Neural cell (in vitro differentiated cells): ENCODE data around the gene ARHGEF12. TPM values are rescaled to one million over a fixed set of nuclear protein-coding genes. Genes with fewer than 3 reads are reported as not detected.

Source experiments
- H2AFZ ChIP-seq: fragments of 200-600, 300-800 bp; sonication (generic), shearing (Covaris generic); 2 replicates; pipeline ENCODE4 v1.6.0; 2014; ENCODE audit warnings: low read depth, mild to moderate bottlenecking, antibody characterized with exemption, low read length, moderate library complexity
- H3F3A ChIP-seq: fragments of 200-600 bp; shearing (Covaris generic); 2 replicates; pipeline ENCODE4 v1.6.1; 2016; ENCODE audit warnings: mild to moderate bottlenecking, moderate library complexity, mixed read lengths, antibody characterized with exemption, low read length; ENCODE audit not compliant: insufficient read depth, poor library complexity, severe bottlenecking
- H3K27ac ChIP-seq: fragments of 200-600, 300-800 bp; sonication (generic), shearing (Covaris generic); 2 replicates; pipeline ENCODE4 v1.5.1; 2014; ENCODE audit warnings: mild to moderate bottlenecking, low read length, moderate library complexity
- H3K27me3 ChIP-seq: fragments of 300-800, 200-600 bp; sonication (generic), shearing (Covaris generic); 2 replicates; pipeline ENCODE4 v1.6.0; 2014; ENCODE audit warnings: mild to moderate bottlenecking, low read depth, low read length, moderate library complexity; ENCODE audit not compliant: insufficient read depth
- H3K36me3 ChIP-seq: fragments of 300-800, 200-600 bp; sonication (generic), shearing (Covaris generic); 2 replicates; pipeline ENCODE4 v1.5.1; 2014; ENCODE audit warnings: mild to moderate bottlenecking, antibody characterized with exemption, low read length, moderate library complexity; ENCODE audit not compliant: insufficient read depth
- H3K4me2 ChIP-seq: fragments of 300-800, 200-600 bp; sonication (generic), shearing (Covaris generic); 2 replicates; pipeline ENCODE4 v1.6.0; 2014; ENCODE audit warnings: mild to moderate bottlenecking, low read length
- H3K4me3 ChIP-seq: fragments of 300-800, 200-600 bp; sonication (generic), shearing (Covaris generic); 2 replicates; pipeline ENCODE4 v1.5.1; 2014; ENCODE audit warnings: mild to moderate bottlenecking, low read length, moderate library complexity
- H3K79me2 ChIP-seq: fragments of 200-600 bp; shearing (Covaris generic); replicated peaks from 2 replicates; pipeline ENCODE4 v1.6.0; 2014; ENCODE audit warnings: mild to moderate bottlenecking, low read length, moderate library complexity; ENCODE audit not compliant: insufficient read depth
- H3K9ac ChIP-seq: fragments of 300-800, 200-600 bp; sonication (generic), shearing (Covaris generic); 2 replicates; pipeline ENCODE4 v1.6.1; 2016; ENCODE audit warnings: mild to moderate bottlenecking, low read length, mixed read lengths
- H3K9me2 ChIP-seq: fragments of 200-600 bp; shearing (Covaris generic); 2 replicates; pipeline ENCODE4 v1.6.1; 2016; ENCODE audit warnings: mild to moderate bottlenecking, low read length, mixed read lengths; ENCODE audit not compliant: insufficient read depth
- H3K9me3 ChIP-seq: fragments of 200-600, 300-800 bp; sonication (generic), shearing (Covaris generic); 2 replicates; pipeline ENCODE4 v1.6.1; 2016; ENCODE audit warnings: mild to moderate bottlenecking, mixed run types, low read length, moderate library complexity, mixed read lengths
- H4K20me1 ChIP-seq: fragments of 200-600 bp; shearing (Covaris generic); 2 replicates; pipeline ENCODE4 v1.6.1; 2016; ENCODE audit warnings: mild to moderate bottlenecking, mixed run types; ENCODE audit not compliant: insufficient read depth
- CTCF ChIP-seq: fragments of 450-650 bp; IDR thresholded peaks from 2 replicates; pipeline ENCODE4 v1.5.1; 2014; ENCODE audit warnings: antibody characterized with exemption, mild to moderate bottlenecking, moderate library complexity; ENCODE audit not compliant: poor library complexity, severe bottlenecking
- EP300 ChIP-seq: fragments of 450-650 bp; conservative IDR thresholded peaks from 2 replicates; pipeline ENCODE4 v1.6.1; 2014; ENCODE audit warnings: antibody characterized with exemption, mild to moderate bottlenecking, moderate library complexity; ENCODE audit not compliant: poor library complexity, severe bottlenecking
- EZH2 ChIP-seq: fragments of 200-600, 300-800 bp; shearing (Covaris generic), sonication (generic); IDR thresholded peaks from 2 replicates; pipeline ENCODE4 v1.6.1; 2014; ENCODE audit warnings: antibody characterized with exemption, low read length, borderline replicate concordance, mild to moderate bottlenecking; ENCODE audit not compliant: insufficient read depth, poor library complexity, severe bottlenecking
- MXI1 ChIP-seq: fragments of 450-650 bp; conservative IDR thresholded peaks from 2 replicates; pipeline ENCODE4 v1.6.1; 2014; ENCODE audit warnings: antibody characterized with exemption, mild to moderate bottlenecking; ENCODE audit not compliant: poor library complexity, severe bottlenecking
- POLR2AphosphoS5 ChIP-seq: IDR thresholded peaks from 2 replicates; pipeline ENCODE4 v1.6.1; 2012
- RAD21 ChIP-seq: fragments of 450-650 bp; conservative IDR thresholded peaks from 2 replicates; pipeline ENCODE4 v1.6.1; 2014; ENCODE audit warnings: antibody characterized with exemption, mild to moderate bottlenecking, moderate library complexity
- REST ChIP-seq: IDR thresholded peaks from 2 replicates; pipeline ENCODE4 v1.6.1; 2012; ENCODE audit warnings: borderline replicate concordance
- SMC3 ChIP-seq: fragments of 450-650 bp; conservative IDR thresholded peaks from 2 replicates; pipeline ENCODE4 v1.6.1; 2014; ENCODE audit warnings: antibody characterized with exemption, mild to moderate bottlenecking, moderate library complexity; ENCODE audit not compliant: poor library complexity
- TAF1 ChIP-seq: IDR thresholded peaks from 2 replicates; pipeline ENCODE4 v1.6.1; 2012; ENCODE audit warnings: low read depth
- polyA plus RNA-seq: library from polyadenylated mRNA; depleted of rRNA; stranded (reverse); fragments of >200 nt; gene quantifications from 2 replicates; pipeline ENCODE4 v1.2.3, GENCODE V29; 2014

The ARHGEF12 gene
- polyA plus RNA-seq, 1 donor from 2014 or later = 93.4 TPM

- TF ChIP-seq SMC3 (no peak), MXI1 (no peak), CTCF (no peak), EP300 (no peak), EZH2 (no peak), TAF1 (no peak), RAD21 (no peak), REST (no peak), POLR2AphosphoS5 (no peak)
- no peaks in the 10 kb centered on the region for H3K27me3 ChIP-seq
Measured at GRCh38 chr11:120376547-120377182, 40.5 kb downstream of the ARHGEF12 start.

GRCh38 chr11:120378474-120378873 lies 42.3 kb downstream of the ARHGEF12 start:
- Histone ChIP-seq H4K20me1 (no peaks in the 10 kb centered on the region), H3K79me2 (peaks cover 80% of the 10 kb centered on the region), H3K27me3 (no peaks in the 10 kb centered on the region), H3K27ac (no peak overlapping the region), H3K9ac (no peak overlapping the region), H3K4me3 (no peak overlapping the region), H3K9me2 (no peaks in the 10 kb centered on the region), H3K9me3 (peaks cover 3% of the 10 kb centered on the region), H3K36me3 (no peaks in the 10 kb centered on the region), H3K4me2 (no peak overlapping the region), H2AFZ (no peak overlapping the region), H3F3A (no peaks in the 10 kb centered on the region)
- no peak for TF ChIP-seq SMC3
- no peak for TF ChIP-seq EP300
- no peak for TF ChIP-seq MXI1
- TF ChIP-seq RAD21 = no peak
- TF ChIP-seq EZH2 = no peak
- no peak for TF ChIP-seq CTCF
- no peak for TF ChIP-seq POLR2AphosphoS5
- no peak for TF ChIP-seq TAF1
- no peak for TF ChIP-seq REST

More at GRCh38 chr11:120376547-120377182, 40.5 kb downstream of the ARHGEF12 start:
- no peak overlapping the region for H3K4me2 ChIP-seq
- H3K27ac ChIP-seq = no peak overlapping the region
- H3K9me3 ChIP-seq = no peaks in the 10 kb centered on the region
- no peak overlapping the region for H3K4me3 ChIP-seq
- no peaks in the 10 kb centered on the region for H3K9me2 ChIP-seq
- no peaks in the 10 kb centered on the region for H3K36me3 ChIP-seq
- H3F3A ChIP-seq = no peaks in the 10 kb centered on the region
- no peaks in the 10 kb centered on the region for H4K20me1 ChIP-seq
- H3K9ac ChIP-seq = no peak overlapping the region
- peaks cover 67% of the 10 kb centered on the region for H3K79me2 ChIP-seq
- no peak overlapping the region for H2AFZ ChIP-seq
